NT2/D1 (cell line): ENCODE data around the gene LAG3.
A peak's percentile ranks its signal among the peaks of the same experiment; 100 is the strongest.

Source experiments
- DNase-seq: peaks from one replicate; pipeline ENCODE4 v3.0.0-alpha.2; 2011; ENCODE audit warnings: low read depth, low spot score
- H3K27me3 ChIP-seq: 2 replicates; pipeline ENCODE4 v1.6.0; 2011; ENCODE audit warnings: mild to moderate bottlenecking; ENCODE audit not compliant: insufficient read length, insufficient read depth
- H3K36me3 ChIP-seq: 2 replicates; pipeline ENCODE4 v1.6.1; 2011; ENCODE audit warnings: mild to moderate bottlenecking, low read length, mixed read lengths; ENCODE audit not compliant: insufficient read depth, insufficient read length
- H3K4me1 ChIP-seq: 2 replicates; pipeline ENCODE4 v1.5.1; 2011; ENCODE audit not compliant: insufficient read depth, insufficient read length
- H3K4me3 ChIP-seq: 2 replicates; pipeline ENCODE4 v1.5.1; 2011; ENCODE audit warnings: low read depth; ENCODE audit not compliant: insufficient read length
- H3K9ac ChIP-seq: 2 replicates; pipeline ENCODE4 v1.6.0; 2011; ENCODE audit warnings: low read depth; ENCODE audit not compliant: insufficient read length
- H3K9me3 ChIP-seq: 2 replicates; pipeline ENCODE4 v1.5.1; 2011; ENCODE audit warnings: mild to moderate bottlenecking, low read length; ENCODE audit not compliant: insufficient read depth
- SUZ12 ChIP-seq: IDR thresholded peaks from 2 replicates; pipeline ENCODE4 v1.6.1; 2011; ENCODE audit not compliant: insufficient read length, insufficient read depth; ENCODE audit errors: extremely low read depth
- YY1 ChIP-seq: IDR thresholded peaks from 2 replicates; pipeline ENCODE4 v1.6.1; 2011; ENCODE audit not compliant: insufficient read length, insufficient read depth
- ZNF274 ChIP-seq: IDR thresholded peaks from 2 replicates; pipeline ENCODE4 v1.6.1; 2011; ENCODE audit warnings: mild to moderate bottlenecking, low read depth, low read length

Gene LAG3

DNA sequence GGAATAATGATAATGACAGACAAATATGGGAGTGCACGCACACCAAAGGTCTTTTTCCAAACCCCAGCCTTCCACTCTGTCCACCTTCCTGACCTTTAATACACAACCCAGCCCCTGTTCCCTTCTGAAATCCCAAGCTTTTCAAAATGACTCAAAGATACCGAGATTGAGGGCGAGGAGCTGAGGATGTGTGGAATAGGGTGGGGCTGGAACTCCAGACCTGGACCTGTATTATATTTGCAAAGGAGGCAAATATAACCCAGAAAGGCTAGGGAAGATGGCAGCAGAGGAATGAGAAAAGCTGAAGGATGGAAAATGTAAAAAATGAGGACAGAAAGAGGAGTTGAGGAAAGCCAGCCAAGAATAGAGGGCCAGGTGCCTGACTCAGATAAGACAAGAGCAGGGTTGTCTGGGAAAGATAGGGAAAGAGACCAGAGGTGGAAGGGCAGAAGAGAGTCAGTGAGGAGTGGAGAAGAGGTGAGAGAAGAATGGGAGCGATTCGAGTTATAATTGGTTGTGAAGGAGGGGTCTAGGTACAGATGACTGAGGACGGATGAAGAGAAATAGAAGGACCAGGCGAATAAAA, 7.2 kb upstream of the LAG3 start:
- no peaks in the 10 kb centered on the region for H3K27me3 ChIP-seq
- H3K4me1 ChIP-seq, result peaks cover 21% of the 10 kb centered on the region
- no peaks in the 10 kb centered on the region for H3K9me3 ChIP-seq
- no peak for TF ChIP-seq ZNF274
- TF ChIP-seq SUZ12, result no peak
- TF ChIP-seq YY1, result no peak
- peak overlapping the region; percentile 78 for H3K9ac ChIP-seq
- peak overlapping the region; percentile 99 for H3K4me3 ChIP-seq
- no peak for DNase-seq
- peaks cover 26% of the 10 kb centered on the region for H3K36me3 ChIP-seq

DNA sequence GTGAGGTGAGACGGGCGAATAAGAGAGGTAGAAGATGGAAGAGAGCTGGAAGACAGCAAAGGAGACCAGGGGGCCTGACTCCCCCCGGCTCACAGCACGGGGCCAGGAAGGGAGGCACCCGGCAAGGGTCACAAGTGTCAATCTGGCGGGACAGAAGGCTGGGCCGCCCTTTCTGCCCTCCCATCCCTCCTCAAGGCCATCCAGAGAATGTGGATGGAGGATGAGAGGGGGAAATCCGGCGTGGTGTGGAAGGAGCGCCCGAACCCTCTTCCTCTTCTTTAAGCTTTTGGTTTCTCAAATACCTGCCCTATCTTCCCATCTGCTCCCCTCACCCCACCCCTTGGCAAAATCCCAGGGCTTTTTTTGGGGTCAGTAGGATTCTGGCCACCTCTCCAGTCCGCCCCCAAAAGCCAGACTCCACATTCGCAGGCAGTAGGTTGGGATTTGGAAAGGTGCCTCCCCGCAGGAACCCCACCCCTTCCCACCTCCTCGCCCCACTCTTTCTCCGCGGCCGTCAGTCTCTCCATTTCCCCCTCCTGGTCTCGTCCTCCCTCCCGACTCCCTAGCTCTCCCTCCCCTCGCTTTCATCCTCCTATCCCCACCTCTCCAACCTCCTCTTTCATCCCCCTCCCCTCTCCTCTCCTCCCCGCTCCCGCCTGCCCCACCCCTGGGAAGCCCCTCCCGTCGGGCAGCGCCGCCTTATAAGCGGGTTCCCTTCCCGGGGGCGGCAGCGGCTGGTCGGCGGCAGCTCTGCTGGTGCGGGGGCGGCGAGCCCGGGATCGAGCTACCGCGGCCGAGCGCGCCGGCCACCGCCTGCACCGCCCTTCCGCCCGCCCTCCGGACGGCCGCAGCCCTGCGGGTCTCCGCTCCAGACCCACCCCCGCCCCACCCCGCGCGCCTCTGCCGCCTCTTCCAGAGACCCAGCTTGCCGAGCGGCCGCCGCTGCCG, 6.4 kb upstream of the LAG3 start, which contains the start of gene PTMS:
TSS of gene PTMS (plus strand) at position 730 of the 948 bp plus-strand sequence. CDS start 343 bp downstream, outside the sequence.
- peak; percentile 94 for DNase-seq
- peaks cover 23% of the 10 kb centered on the region for H3K4me1 ChIP-seq
- H3K9me3 ChIP-seq, result no peaks in the 10 kb centered on the region
- TF ChIP-seq YY1, result peak; percentile 5
- no peak for TF ChIP-seq ZNF274
- peak within 1 kb of the TSS; percentile 100 for H3K9ac ChIP-seq
- peak within 1 kb of the TSS; percentile 99 for H3K4me3 ChIP-seq
- peaks cover 34% of the 10 kb centered on the region for H3K36me3 ChIP-seq
- no peaks in the 10 kb centered on the region for H3K27me3 ChIP-seq

DNA sequence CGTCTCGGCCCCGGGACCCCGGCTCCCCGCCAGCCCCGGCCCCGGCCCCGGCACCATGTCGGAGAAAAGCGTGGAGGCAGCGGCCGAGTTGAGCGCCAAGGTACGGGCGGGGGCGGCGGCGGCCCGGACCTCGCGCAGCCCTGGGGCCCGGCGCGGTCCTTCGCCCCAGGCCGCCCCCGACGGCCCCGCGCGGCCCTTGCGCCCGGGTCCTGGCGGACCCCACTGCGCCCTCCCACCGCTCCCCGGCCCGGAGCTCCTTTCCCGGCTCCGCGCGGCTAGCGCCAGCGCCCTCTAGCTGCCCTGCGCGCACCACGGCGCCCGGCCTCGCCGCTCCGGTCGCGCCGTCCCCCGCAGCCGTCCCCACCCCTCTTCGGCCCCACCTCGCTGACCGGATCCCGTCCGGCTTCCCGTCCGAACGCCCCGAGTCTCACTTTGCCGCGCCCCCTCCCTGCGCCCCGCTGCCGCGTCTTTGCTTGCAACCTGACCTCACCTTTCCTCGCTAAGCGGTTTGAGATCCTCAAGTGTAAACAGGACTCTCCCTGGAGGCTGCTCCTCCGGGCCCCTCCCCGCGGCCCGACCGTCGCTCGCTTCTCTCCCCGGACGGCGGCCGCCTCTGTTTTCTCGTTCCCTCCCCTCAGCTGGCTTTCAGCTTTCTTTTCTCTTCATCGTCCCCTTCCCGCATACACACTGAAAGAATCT, 5.5 kb upstream of the LAG3 start:
- TF ChIP-seq SUZ12, result no peak
- no peak for TF ChIP-seq YY1
- no peak for TF ChIP-seq ZNF274
- Histone ChIP-seq H3K27me3 (no peaks in the 10 kb centered on the region), H3K9me3 (no peaks in the 10 kb centered on the region), H3K4me1 (peaks cover 28% of the 10 kb centered on the region), H3K4me3 (peak overlapping the region; percentile 99), H3K36me3 (peaks cover 43% of the 10 kb centered on the region), H3K9ac (peak overlapping the region; percentile 100)
- DNase-seq, result peak; percentile 90

DNA sequence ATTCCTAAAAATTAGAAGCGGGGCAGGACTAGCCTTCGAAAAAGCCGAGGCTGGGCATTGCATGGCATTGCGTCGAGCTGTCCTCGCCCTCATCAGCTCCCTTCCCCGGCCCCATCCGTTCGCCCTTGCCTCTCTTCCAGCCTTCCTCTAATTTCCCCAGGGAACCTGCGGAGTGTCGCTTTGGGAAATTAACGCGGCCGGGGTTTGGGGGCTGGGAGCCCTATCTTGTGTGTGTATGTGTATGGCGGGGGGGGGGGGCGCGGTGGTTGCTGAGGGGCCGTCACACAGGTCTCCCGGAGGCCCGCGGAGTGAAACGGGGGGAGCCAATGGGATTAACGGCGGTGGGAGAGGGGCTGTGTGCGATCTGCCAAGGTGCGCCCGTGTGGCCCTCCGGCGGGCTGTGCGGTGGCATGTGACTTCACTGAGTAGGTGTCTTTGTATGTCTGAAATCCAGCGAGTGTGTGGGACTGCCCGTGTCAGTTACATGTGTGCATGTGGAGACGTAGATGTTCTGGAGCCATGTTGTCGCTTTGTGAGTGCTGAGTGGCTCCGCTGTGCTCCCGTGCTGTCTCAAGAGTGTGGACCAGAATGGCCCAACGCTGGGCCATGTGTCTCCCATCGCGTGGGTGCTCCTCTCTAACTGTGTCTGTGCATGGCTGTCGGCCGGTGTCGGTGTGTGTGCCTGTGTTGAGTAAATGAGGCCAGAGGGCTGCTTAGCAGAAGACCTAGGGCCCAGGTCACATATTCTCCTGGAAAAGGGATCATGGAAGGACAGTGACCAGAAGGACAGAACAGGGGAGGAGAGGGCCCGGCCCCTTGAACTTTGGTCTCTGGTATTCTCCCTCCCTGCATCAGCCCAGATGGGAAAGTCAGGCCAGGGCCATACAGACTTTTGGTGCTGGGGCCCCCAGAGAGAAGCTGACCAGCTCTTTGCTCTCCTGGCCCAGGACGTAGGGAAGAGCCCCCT, 4.7 kb upstream of the LAG3 start:
- no peak for DNase-seq
- Histone ChIP-seq H3K4me1 (peaks cover 32% of the 10 kb centered on the region), H3K27me3 (peaks cover 2% of the 10 kb centered on the region), H3K9me3 (no peaks in the 10 kb centered on the region), H3K4me3 (peak overlapping the region; percentile 99), H3K36me3 (peaks cover 45% of the 10 kb centered on the region), H3K9ac (peak overlapping the region; percentile 100)
- TF ChIP-seq YY1, result no peak
- no peak for TF ChIP-seq ZNF274
- no peak for TF ChIP-seq SUZ12

DNA sequence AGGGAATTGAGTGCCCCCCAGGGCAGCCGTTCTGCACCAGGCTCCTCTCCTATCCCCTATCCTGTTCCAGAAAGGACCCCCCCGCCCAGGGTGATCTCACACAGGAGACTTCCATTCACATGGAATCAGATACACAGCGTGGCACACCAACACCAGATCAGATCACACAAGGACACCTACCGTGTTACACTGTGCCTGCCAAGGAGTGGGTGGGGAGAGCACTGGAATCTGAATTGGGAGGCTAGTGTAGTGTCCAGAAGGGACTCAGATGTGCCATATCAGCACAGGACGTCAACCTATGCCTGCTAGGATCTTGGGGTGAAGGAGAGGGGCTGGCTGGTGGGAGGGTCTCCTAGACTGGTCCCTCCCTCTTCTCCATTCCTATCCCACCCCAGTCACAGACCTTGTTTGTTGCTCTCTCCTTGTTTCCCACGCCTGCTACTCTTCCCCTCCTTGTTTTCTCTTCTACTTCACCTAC, 3.8 kb upstream of the LAG3 start:
- peaks cover 11% of the 10 kb centered on the region for H3K27me3 ChIP-seq
- TF ChIP-seq ZNF274 (no peak), YY1 (no peak), SUZ12 (no peak)
- H3K36me3 ChIP-seq, result peaks cover 45% of the 10 kb centered on the region
- H3K4me3 ChIP-seq, result peak overlapping the region; percentile 99
- H3K9me3 ChIP-seq, result no peaks in the 10 kb centered on the region
- H3K4me1 ChIP-seq, result peaks cover 38% of the 10 kb centered on the region
- peak overlapping the region; percentile 100 for H3K9ac ChIP-seq
- DNase-seq, result no peak

DNA sequence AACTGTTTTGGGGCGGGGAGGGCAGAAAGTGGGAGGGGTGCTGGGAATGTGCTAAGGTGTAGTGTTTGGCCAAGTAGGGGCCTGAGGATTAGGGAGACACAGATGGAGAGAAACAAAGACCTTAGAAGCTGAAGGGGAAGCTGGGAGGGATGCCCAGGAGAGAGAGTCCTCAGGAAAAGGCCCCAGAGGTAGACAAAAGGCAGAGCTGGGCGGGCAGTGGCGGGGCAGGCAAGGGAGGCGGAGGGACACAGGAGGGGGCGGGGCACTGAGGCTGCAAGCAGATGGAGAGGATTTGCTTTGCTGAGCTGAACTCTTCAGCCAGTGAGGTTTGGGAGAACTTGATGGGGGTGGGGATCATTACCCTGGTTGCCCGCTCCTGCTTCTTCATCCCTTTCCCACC, 3.3 kb upstream of the LAG3 start:
- Histone ChIP-seq H3K4me1 (peaks cover 39% of the 10 kb centered on the region), H3K9me3 (no peaks in the 10 kb centered on the region), H3K36me3 (peaks cover 45% of the 10 kb centered on the region), H3K4me3 (peak overlapping the region; percentile 99), H3K9ac (peak overlapping the region; percentile 100), H3K27me3 (peaks cover 15% of the 10 kb centered on the region)
- DNase-seq, result peak; percentile 98
- TF ChIP-seq ZNF274 (no peak), YY1 (peak; percentile 7)
